HG03354 (cell line): Measurements from ENCODE around the gene RBBP8NL.

ENCODE experiments used
- ATAC-seq: cut with Tn5 transposase; IDR thresholded peaks from one replicate; pipeline ENCODE4 v1.9.1; 2021; ENCODE audit warnings: mild to moderate bottlenecking; ENCODE audit not compliant: unreplicated experiment, poor library complexity, severe bottlenecking

RBBP8NL gene

DNA sequence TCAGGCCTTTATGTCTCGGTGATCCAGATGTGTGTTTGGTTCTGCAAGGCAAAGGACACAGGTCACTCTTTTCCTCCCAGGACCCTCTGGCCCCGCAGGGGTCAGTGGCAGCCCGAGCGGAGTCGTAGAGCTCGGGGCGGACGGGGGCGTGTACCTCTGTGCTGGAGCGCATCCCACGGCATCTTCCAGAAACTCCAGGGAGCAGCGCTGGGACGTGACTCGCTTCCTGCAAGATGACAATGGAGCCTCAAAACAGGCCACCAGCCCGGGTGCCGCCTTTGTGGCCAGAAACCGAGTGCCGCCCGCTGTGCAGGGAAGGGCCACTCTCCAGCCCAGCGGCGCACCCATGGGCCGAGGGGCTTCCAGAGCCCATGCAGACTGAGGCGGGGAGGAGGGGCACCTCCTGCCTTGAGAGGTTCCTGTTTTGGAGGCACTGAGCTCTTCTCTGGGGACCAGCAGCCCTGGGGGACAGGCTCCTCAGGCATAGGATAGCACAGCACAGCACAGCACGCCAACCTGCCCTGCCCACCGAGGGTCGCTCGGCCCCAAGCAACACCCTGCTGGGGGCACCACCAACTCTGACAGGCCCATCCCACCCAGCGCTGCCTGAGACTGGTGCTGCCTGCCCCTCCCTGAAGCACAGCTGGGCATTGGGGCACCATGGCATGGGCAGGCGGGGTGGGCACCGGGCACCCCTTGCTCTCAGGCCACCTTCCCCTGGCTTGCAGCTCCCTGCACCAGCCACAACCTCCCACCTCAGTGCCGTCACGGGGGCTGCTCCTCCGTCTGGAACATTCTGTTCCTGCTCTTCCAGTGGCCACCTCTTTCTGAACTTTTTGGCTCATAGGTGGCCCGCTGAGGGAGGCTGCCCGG lies 30.7 kb downstream of the RBBP8NL start:
- no peak for ATAC-seq

DNA sequence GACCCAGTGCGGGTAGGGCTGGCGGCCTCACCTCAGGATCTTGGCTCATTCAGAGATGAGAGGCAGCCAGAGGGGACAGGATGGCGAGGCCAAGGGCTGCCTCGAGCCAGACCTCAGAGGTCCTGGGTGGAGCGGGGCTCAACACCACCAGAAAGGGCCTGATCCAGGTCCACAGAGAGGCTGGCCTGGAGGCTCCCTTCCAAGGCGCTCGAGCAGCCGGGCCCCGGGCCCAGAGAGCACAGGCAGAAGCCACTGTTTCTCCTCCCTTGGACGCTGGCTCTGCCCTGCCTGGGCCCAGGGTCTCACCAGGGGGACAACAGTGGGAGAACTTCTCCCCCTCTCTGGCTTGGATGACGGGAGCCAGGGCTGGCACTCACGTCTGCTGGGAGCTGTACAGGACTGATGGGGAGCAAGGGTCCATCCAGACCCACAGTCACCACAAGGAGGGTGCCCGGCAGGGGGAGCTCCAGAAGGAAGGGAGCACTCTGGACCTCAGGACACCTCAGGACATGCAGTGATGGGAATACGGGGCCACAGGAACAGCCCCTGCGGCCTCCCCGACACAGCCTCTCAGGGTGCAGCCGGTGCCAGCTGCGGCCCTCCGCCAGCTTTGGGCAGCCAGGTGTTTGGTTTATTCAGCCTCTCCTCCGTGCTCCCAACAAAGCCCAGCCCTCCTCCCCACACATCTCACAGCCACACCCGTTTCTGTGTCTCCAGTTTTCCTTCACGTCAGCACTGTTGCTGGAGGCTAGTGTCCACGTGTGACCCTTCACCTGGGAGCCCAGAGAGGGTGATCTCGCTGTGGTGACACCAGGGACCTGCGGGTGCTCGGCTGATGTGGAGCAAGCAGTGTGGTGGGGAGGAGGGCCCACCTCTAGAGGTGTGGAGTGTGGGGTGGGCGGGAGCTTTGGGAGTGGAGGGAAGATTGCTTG lies 31.8 kb downstream of the RBBP8NL start:
- no peak for ATAC-seq

GRCh38 chr20:62394248-62395245 lies 32.8 kb downstream of the RBBP8NL start:
- no peak for ATAC-seq

DNA sequence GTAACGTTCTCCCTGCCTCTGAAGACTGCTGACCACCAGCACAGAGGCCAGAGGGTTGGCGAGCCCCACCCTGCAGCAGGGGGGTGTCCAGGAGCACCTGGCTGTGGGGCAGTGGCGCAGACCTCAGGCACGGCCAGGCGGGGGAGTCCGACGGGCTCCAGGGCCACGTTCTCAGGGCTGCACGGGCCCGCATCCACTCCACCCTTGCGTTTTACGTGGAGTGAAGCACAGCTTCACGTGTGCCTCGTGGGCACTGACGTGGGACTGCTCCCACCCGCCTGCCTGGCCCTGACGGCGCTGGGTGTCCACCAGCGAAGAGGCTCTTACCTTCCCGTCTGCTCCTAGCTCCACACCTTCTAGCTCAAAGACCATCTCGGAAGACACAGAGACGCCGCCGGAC lies 33.5 kb downstream of the RBBP8NL start:
- ATAC-seq = no peak

DNA sequence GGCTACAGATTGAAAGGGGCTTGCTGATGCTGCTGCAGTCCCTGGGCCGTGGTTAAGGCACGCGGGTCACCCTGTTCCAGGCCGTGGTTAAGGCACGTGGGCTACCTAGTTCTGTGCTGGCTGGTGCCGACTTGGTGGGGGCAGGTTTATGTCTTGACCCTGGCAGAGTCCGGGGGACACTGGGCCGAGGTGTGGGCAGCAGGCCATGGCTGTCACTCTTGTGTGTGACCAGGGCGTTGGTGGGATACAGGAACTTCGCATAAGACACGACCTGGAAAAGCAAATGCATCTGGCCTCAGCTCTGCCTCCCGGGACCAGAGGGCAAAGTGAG lies 34.0 kb downstream of the RBBP8NL start:
- no peak for ATAC-seq

DNA sequence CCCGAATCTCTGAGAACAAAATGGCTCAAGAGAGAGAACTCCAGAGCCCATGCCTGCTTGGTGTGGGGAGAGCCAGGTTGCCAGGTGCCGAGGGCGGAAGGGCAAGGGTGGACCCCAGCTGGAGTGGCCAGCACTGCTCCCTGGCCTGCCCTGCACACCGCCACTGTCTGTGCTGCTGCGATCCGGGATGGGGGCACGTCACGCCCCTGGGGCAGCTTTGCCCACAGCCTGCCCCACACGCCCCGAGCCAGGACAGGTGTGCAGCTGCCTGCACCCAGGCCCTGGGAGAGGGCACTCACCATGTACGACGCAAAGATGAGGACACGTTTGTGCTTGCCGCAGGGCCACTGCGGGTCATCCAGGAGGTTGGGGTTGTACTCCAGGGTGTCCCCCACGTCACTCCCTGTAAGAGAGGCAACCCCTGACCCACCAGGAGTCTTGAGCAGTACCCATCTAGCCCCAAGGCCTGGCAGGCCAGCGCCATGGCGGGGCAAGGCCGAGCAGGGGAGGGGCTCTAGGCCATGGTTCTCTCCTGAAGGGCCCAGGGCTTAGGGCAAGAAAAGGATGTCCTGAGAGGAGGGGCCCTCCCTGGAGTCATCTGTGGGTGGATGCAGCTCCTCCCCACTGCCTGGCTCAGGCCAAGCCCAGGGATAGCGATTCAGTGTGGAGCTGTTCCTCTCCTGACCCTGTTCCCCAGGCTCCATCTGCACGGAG lies 34.6 kb downstream of the RBBP8NL start:
- ATAC-seq = no peak

GRCh38 chr20:62392077-62392418 lies 35.3 kb downstream of the RBBP8NL start:
- ATAC-seq = no peak

GRCh38 chr20:62391165-62392076 lies 35.9 kb downstream of the RBBP8NL start:
- no peak for ATAC-seq

GRCh38 chr20:62390317-62391164 lies 36.8 kb downstream of the RBBP8NL start:
- ATAC-seq = no peak

GRCh38 chr20:62389601-62390087 lies 37.7 kb downstream of the RBBP8NL start:
- ATAC-seq = no peak

GRCh38 chr20:62388839-62389600 lies 38.3 kb downstream of the RBBP8NL start:
- no peak for ATAC-seq

DNA sequence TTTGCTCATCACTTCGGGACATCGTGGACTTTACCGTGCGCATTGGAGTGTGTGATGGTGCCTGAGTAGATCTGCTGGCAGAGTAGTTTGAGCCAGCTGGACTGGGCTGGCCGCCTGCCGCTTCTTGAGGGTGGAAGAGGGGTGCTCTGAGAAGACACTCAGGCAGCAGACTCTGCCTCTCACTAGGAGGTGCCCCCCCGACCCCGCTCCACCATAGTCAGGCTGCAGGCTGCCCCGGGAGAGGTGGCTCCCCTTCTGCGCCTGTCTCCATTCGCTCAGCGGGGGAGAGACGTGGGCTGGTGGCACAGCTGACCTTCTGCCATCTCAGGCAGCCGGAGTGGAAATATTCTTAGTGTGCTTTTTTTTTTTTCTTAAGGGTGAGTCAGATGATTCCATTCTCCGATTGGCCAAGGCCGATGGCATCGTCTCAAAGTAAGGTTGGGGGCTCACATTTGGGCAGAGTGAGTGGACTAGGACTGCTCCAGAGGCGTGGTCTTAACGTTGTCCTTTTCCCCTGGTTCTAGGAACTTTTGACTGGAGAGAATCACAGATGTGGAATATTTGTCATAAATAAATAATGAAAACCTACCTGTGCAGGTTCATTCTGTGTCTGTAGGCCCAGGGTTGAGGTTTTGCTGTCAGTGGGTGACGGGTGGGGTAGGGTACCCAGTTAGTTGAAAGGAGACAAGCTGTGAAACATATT lies 39.3 kb downstream of the RBBP8NL start:
- ATAC-seq = no peak

- no peak for ATAC-seq
Measured at GRCh38 chr20:62387219-62387913, 40.0 kb downstream of the RBBP8NL start.

DNA sequence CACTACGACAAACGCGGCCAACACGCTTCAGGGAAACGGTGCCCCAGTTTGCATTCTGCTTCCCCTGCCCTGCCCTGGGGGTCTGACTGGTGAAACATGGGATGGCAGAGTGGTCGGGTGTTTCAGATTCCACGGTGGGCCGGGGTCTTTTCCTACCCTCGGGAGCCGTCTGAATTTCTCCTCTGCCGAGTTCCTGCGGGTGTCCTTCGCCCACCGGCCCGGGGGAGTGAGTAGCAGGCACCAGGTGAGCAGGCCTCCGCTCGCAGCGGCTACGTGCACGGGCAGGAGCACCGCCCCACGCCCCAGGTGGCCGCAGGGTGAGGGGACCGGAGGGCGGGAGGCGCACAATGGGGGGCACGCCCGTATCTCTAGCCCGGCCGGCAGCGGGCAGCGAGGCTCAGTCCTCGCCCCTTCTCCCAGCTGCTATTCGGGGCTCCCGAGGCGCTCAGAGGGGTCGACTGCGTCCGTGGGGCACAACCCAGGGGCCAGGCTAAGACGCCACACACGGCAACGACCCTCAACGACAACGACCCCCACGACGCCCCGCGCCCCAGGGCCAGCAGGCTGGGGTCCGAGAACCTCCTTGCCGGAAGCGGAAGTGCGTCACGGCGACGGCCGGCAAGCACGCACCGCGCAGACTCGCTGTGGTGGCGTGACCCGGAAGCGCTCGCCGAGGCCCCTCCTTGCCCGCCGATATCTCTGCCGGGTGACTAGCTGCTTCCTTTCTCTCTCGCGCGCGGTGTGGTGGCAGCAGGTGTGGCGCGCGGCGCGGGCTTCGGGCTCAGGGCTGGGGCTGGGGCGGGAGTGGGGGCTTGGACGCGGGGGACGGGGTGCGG lies 40.7 kb downstream of the RBBP8NL start, which contains the start of gene RPS21:
Gene RPS21, plus strand, starts transcription at position 721 of the 836 bp plus-strand sequence. CDS start 236 bp downstream, outside the sequence.
- ATAC-seq = peak; percentile 89
